ENCODE measurements around the gene RAPGEF1.

Gene RAPGEF1

GRCh38 chr9:131641618-131642495, 98.0 kb downstream of the RAPGEF1 start:
- no peak for DNase-seq

GRCh38 chr9:131640438-131641137, 99.3 kb downstream of the RAPGEF1 start:
- no peak for DNase-seq

- DNase-seq, result no peak
Observed at GRCh38 chr9:131639769-131640437, 100.0 kb downstream of the RAPGEF1 start.

- DNase-seq, result no peak
Observed at GRCh38 chr9:131636593-131636992, 103.3 kb downstream of the RAPGEF1 start.

GRCh38 chr9:131635892-131636291, 104.0 kb downstream of the RAPGEF1 start:
- DNase-seq, result no peak

- peak; percentile 81 for DNase-seq
Observed at GRCh38 chr9:131635285-131635684, 104.6 kb downstream of the RAPGEF1 start.

- DNase-seq, result no peak
Observed at GRCh38 chr9:131633491-131634031, 106.3 kb downstream of the RAPGEF1 start.

GRCh38 chr9:131631306-131631705, 108.6 kb downstream of the RAPGEF1 start:
- no peak for DNase-seq

GRCh38 chr9:131630205-131630831, 109.6 kb downstream of the RAPGEF1 start:
- no peak for DNase-seq

GRCh38 chr9:131629825-131630204, 110.1 kb downstream of the RAPGEF1 start:
- no peak for DNase-seq

- DNase-seq, result no peak
Observed at GRCh38 chr9:131629226-131629500, 110.7 kb downstream of the RAPGEF1 start.

GRCh38 chr9:131628459-131629225, 111.2 kb downstream of the RAPGEF1 start:
- DNase-seq, result no peak

- DNase-seq, result peak; percentile 54
Observed at GRCh38 chr9:131627648-131628458, 112.0 kb downstream of the RAPGEF1 start.

- no peak for DNase-seq
Observed at GRCh38 chr9:131627326-131627647, 112.6 kb downstream of the RAPGEF1 start.

GRCh38 chr9:131625790-131626670, 113.8 kb downstream of the RAPGEF1 start:
- peak; percentile 19 for DNase-seq

- DNase-seq, result no peak
Observed at GRCh38 chr9:131625508-131625787, 114.4 kb downstream of the RAPGEF1 start.

GRCh38 chr9:131624636-131625507, 115.0 kb downstream of the RAPGEF1 start:
- no peak for DNase-seq

GRCh38 chr9:131623655-131624330, 116.1 kb downstream of the RAPGEF1 start:
- DNase-seq, result no peak

- no peak for DNase-seq
Observed at GRCh38 chr9:131622523-131622922, 117.4 kb downstream of the RAPGEF1 start.
